COLO668 (cell line): Measurements from ENCODE around the gene ZNF444.
A peak's percentile ranks its signal among the peaks of the same experiment; 100 is the strongest.
"Not testable (repeated sequence)": the region's sequence is repeated elsewhere in the genome, so short reads cannot be mapped to it uniquely, and the experiment has no call there.

Source experiments
- DNase-seq: peaks from one replicate; lab custom pipeline; 2025; ENCODE audit not compliant: unreplicated experiment; lab: John Stamatoyannopoulos, UW

ZNF444 gene

DNA sequence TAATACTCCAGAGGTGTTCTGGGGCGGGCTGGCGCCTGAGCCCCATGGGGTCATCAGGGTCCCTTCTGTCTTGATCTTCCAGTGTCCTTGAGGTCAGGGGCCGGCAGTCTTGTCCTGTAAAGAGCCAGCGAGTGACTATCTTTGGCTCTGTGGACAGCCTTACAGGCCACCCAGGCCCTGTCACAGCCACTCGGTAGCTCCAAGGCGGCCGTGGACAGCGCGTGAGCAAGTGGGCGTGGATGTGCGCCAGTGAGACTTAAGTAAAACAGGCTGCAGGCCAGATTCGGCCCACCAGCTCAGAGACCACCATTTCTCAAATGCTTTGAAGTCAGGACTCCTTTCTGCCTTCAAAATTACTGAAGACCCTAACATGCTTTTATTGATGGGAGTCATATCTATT, 3.7 kb downstream of the ZNF444 start:
- DNase-seq: no peak

DNA sequence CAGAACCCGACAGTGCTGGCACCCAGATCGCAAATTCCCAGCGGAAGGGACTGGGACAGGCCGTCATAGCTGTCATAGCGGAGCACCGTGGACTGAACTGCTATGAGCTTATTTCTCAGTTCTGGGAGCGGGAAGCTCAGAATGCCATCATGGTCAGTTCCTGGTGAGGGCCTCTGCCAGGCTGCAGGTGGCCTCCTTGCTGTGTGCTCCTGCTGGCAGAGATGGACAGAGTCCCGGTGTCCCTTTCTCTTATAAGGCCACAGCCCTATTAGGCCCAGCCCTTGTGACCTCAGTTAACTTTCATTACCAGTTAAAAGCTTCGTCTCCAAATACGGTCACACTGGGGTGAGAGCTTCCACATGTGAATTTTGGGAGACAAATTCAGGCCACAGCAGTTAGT, 4.6 kb downstream of the ZNF444 start:
- no peak for DNase-seq

DNA sequence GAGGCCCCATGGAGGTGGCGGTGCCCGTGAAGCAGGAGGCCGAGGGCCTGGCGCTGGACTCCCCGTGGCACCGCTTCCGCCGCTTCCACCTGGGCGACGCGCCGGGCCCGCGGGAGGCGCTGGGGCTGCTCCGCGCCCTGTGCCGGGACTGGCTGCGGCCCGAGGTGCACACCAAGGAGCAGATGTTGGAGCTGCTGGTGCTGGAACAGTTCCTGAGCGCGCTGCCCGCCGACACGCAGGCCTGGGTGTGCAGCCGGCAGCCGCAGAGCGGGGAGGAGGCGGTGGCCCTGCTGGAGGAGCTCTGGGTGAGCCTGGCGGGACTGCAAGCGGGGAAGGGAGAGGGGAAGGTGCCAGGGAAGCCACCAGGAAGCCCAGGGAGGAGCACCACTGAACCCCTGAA, 5.8 kb downstream of the ZNF444 start:
- DNase-seq: no peak

DNA sequence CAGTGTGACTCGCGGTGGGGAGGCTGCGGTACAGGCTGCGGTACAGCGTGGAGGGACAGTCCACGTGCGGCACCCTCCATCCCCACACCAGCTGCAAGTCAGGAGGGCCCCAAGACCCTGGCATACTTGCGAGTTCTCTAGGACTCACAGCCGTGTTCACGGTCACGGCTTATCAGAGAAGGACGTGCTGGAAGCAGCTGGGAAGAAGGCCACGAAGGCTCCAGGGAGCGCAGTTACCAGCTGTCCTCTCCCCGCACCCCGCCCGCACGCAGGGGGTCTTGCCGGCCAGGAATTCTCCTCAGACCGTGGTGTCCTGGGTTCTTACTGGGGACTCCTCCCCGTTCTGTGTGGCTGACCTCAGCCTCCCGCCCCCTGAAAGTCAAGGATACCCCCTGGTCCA, 6.2 kb downstream of the ZNF444 start:
- DNase-seq: no peak

DNA sequence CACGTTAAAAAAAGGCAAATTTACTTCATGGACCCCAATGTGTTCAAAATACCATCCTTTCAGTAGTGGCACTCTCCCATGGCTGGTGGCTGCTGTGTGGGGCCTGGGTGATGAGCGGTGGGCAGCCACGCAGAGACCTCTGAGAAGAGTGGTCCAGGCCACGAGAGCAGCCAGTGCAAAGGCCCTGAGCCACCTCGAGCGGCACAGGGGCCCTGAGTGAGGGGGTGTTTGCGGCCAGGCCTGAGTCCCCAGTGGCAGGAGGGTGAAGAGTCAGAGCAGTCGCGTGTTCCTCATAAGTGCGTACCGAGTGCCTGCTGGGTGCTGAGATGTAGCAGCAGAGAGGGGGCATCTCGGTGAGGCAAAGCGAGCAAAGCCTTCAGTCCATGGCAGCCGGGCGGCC, 7.0 kb downstream of the ZNF444 start:
- no peak for DNase-seq

DNA sequence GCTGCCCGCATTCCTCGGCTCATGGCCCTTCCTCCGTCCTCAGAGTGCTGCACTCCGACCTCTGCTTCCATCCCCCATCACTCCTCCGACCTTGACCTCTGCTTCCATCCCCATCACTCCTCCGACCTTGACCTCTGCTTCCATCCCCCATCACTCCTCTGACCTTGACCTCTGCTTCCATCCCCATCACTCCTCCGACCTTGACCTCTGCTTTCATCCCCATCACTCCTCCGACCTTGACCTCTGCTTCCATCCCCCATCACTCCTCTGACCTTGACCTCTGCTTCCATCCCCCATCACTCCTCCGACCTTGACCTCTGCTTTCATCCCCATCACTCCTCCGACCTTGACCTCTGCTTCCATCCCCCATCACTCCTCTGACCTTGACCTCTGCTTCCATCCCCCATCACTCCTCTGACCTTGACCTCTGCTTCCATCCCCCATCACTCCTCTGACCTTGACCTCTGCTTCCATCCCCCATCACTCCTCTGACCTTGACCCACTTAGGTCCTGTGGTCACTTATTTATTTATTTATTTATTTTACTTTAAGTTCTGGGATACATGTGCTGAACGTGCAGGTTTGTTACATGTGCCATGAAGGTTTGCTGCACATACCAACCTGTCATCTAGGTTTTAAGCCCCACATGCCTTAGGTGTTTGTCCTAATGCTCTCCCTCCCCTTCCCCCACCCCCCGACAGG, 8.0 kb downstream of the ZNF444 start:
- DNase-seq: not testable (repeated sequence)

DNA sequence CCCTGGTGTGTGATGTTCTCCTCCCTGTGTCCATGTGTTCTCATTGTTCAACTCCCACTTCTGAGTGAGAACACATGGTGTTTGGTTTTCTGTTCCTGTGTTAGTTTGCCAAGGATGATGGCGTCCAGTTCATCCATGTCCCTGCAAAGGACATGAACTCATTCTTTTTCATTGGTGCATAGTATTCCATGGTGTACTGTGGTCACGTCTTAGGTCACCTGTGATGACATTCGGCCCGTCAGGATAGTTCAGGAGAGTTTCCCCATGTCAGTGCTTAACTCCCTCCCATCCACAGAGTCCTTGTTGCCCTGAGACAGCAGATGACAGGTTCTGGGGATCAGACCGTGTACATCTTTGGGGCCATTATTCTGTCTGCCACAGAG, 8.6 kb downstream of the ZNF444 start:
- DNase-seq: no peak

DNA sequence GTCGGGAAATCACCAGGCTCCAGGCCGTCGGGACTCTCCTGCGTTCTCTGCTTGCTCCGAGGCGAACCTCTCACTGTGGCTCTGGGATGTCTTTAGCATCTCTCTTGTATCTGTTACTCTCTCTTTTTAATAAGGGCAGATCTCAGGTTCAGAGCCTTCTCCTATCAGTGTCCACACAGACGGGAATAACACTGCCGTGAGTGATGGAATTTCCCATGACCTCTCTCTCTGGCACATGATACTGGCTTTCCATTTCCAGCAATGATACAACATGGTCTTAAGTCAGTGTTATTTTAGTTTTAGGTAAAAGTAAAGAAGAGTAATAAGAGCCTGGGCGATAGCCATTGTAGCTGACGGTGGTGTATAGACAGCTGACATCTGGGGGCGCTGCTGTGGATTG, 9.3 kb downstream of the ZNF444 start:
- DNase-seq: no peak

DNA sequence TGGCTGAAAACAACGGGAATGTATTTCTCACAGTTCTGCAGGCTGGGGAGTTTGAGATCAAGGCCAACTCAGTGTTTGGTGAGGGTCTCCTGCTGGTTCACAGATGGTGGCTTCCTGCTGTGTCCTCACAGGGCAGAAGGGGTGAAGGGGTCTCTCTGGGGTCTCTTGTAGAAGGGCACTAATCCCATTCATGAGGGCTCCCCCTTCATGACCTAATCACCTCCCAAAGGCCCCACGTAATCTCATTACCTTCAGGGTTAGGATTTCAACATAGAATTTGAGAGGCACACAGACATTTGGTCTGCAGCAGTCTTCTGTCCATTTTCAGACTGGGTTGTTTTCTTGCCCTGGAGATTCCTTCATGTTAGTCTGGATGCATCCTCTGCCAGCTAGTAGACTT, 11.6 kb downstream of the ZNF444 start:
- no peak for DNase-seq

DNA sequence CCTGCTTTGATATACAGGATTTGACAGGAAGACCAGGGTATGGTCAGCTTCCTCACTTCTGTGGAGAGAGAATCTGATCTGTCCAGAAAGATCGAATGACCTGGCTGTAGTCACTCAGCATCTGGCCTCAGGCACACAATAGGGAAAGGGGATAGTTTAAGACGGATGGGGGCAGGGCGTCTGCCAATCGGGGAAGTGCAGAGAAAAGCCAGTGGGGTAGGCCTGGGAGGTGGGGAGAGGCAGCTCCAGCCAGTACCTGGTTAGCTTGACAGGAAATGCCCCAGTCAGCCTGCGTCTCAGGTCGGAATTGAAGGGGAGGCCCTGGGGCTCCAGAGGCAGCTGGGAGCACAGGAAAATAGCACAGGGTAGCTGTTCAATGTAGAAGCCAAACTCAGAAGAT, 12.4 kb downstream of the ZNF444 start:
- no peak for DNase-seq

DNA sequence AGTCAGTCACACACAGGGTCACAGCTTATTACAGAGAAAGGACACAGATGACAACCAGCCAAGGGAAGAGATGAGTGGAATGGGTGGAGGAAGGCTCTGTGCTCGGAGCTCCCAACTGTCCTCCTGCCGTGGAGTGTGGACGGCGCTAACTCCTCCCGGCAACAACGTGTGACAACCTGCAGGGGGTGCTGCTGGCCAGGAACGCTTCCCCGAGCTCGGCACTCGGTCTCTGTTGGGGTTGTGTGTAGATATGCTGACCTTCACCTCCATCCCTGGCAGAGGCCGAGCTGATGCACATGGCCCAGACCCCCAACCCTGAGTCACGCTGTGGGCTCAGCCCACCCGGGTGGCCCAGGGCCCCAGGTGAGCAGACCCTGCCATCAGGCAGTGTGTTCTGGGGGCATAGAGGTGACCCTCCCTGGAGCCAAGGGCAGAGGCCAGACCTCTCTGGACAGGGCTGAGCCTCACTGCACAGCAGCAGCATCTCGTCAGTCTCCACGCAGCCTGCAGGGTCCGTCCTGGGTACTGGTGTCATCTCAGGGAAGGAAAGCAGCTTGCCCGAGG, 14.1 kb downstream of the ZNF444 start:
- DNase-seq: peak; percentile 5

DNA sequence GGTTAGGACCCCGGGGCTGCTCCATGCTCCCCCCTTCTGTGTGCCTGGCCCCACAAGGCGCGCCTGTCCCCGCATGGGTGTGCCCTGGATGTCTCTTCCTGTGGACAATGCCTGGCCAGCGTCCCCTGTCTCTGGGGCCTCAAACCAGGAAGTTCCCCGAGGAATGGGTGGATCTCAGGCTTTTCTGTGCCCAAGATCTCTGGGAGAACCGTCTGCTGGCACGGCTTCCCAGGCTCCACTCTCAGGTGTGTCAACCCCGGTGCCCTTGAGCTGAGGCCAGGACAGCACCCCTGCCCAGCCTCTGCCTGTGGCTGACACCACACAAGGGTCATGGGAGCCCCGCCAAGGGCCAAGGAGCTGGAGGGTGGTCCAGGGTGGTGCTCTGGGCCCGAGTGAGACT, 15.7 kb downstream of the ZNF444 start:
- no peak for DNase-seq

DNA sequence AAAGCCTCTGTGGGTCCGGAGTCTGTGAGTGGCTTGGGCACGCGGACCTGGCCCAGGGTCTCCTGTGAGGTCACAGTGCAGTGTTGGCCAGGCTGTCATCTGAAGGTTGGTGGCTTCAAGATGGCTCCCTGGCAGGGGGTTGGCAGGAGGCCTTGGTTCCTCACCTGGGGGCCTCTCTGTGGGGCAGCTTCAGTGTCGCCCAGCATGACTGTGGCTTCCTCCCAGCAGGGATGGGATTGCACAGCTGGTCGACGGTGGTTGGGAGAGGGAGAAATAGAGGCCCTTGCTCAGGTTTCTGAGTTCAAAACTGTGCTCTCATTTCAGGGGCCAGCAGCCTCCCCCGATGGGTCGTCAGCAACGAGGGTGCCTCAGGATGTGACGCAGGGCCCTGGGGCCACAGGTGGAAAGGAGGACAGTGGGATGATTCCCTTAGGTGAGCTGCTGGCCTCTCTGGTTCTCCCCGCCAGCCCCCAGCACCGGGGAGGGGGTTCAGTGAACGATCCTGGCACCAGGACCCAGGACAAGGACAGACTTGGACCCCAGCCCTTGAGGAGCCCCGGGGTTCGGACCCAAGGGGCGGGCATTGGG, 17.2 kb downstream of the ZNF444 start:
- no peak for DNase-seq

DNA sequence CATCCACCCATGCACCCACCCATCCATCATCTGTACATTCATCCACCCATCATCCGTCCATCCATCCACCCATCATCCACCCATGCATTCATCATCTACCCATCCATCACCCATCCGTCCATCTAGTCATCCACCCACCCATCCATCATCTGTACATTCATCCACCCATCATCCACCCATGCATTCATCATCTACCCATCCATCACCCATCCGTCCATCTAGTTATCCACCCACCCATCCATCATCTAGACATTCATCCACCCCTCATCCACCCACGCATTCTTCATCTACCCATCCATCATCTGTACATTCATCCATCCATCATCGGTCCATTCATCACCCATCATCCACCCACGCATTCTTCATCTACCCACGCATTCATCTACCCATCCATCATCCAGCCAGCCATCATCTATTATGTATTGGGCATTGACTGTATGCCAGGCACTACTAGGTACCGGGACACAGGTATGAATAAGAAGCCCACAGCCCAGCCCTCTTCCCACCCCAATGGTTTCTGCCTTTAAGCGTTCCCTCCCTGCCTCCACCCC, 18.0 kb downstream of the ZNF444 start:
- no peak for DNase-seq

DNA sequence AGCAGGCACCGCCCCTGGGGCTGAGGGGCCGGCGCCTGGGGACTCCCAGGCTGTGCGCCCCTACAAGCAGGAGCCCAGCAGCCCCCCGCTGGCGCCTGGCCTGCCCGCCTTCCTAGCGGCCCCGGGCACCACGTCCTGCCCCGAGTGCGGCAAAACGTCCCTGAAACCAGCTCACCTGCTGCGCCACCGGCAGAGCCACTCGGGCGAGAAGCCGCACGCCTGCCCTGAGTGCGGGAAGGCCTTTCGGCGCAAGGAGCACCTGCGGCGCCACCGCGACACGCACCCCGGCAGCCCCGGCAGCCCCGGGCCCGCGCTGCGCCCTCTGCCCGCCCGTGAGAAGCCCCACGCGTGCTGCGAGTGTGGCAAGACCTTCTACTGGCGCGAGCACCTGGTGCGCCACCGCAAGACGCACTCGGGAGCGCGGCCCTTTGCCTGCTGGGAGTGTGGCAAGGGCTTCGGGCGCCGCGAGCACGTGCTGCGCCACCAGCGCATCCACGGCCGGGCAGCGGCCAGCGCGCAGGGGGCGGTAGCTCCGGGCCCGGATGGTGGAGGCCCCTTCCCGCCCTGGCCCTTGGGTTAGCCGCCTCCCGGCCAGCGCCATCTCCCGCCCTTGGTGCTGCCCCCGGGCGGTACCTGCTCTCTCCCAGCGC, 18.7 kb downstream of the ZNF444 start:
- no peak for DNase-seq

DNA sequence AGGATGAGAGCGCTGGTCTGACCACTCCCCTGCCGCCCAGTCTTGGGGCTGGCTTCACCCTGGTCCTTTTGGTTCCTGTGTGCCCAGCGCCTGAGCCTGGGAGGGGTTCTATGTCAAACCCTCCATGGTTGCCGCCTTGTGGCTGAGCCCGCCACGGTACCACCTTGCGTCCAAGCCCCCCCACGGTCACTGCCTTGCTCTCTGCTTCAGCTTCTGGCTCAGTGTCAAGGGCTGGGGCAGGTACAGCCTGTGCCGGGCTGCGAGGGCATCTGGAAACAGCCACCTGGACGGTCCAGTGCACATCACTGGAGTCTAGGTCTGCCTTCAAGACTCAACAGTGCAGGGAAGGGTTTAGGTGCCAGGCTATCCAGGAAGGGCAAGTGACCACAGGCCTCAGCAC, 20.4 kb downstream of the ZNF444 start:
- DNase-seq: no peak

DNA sequence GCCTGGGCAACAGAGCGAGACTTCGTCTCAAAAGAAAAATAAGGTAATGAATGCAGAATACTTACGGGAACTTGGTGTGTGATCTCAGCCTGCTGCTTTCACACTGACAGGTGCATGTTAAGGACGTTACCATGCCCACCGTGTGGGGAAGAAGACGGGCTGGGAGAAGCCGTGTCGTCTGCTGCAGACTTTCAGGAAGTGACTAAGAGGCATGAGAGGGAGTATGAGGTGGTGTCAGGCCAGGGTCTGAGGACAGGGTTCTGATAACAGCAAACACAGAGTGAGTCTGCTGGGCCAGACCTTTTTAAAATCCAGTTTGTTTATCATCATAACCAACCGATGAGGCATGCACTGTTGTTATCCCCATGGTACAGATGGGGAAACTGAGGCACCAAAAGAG, 21.2 kb downstream of the ZNF444 start:
- DNase-seq: no peak

DNA sequence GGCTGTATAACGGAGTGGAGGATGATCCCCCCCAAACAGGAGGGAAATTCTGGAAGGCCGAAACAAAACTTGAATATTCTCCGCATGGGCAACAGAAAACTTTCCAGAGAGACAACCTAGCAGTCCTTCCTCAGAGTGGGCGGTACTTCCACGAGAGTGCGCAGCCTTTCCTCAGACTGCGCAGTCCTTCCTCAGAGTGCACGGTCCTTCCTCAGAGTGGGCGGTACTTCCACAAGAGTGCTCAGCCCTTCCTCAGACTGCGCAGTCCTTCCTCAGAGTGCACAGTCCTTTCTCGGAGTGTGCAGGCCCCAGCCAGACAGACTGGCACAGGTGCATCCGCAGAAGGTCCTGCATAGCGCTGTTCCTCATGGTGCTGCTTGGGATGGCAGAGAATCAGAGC, 22.0 kb downstream of the ZNF444 start:
- no peak for DNase-seq

DNA sequence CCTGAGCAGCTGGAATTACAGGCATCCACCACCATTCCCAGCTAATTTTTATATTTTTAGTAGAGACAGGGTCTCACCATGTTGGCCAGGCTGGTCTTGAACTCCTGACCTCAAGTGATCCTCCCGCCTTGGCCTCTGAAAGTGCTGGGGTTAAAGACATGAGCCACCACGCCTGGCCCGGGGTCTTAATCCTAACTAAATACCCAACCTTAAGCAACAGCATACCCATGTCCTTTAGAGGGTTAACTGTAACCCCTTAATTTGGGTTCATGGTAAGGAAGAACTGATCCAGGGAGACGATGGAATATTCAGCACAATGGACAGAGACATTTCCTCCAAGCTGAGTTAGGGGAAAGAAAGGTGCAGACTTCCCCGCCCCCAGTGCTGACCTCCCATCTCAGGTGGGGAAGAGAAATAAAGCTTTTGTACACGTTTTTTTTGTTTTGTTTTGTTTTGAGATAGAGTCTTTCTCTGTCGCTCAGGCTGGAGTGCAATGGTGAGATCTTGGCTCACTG, 26.0 kb downstream of the ZNF444 start:
- DNase-seq: no peak

DNA sequence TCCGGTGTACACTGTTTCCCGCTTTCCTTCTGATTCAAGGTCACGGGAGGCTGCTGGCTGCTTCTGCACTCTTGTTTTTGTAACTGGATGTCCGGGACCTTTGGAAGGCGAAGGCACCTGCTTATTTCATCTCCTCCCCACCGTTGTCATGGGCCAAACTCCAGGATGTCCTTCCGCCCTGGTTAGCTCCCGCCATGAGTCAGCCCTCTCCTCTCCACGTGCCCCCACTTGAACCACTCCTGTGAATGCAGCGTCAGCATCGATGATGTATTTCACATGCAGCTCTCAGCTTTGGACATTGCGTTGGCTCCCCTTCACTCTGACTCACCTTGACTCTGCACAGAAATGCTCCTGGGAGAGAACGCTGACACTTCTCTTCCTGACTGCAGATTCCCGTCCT, 29.2 kb downstream of the ZNF444 start:
- peak; percentile 68 for DNase-seq

DNA sequence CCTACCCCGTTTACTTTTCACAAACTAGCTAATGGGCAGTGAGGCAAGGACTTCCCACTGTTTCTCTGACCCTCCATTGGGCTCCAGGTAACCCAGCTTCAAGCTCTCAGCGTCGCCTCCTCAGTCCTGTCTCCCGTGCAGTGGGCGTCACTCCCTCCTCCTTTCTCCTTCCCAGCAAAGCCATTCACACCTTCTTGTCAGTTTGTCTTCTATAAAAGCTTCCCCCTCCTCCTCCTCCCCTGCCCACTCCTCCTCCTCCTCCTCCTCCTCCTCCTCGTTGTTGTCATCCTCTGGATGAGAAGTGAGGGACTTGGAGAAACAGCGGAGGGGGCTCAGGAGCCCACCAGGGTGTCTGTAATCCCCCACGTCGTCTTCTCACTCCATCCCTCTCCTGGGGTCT, 33.0 kb downstream of the ZNF444 start:
- DNase-seq: no peak

DNA sequence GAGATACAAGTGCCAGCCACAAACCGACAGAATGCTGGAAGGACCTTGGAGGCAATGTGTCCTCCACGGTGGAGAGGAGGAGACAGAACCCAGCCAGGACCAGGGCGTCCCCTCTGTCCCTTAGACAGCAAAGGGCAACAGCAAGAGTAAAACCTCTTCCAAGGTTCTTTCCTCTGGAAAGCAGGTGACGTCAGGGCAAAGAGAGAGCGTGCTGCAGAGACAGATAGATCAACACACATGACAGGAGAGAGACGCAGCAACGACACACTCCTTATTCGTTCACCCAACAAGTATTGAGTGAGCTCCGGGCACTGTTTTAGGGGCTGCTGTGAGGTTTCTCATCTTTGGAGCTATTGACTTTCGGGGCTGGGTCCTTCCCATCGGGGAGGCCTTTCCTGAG, 33.5 kb downstream of the ZNF444 start:
- DNase-seq: no peak
